Loucy (cell line): ENCODE measurements around the gene GFPT2.

Experiments used
- H2AFZ ChIP-seq: fragments of 200-600 bp; sonication (generic); 2 replicates; pipeline ENCODE4 v1.6.0; 2016; ENCODE audit warnings: antibody characterized with exemption, mild to moderate bottlenecking, low read length, moderate library complexity
- H3F3A ChIP-seq: fragments of 200-600 bp; 2 replicates; pipeline ENCODE4 v1.6.0; 2016; ENCODE audit warnings: antibody characterized with exemption, low read depth, mild to moderate bottlenecking
- H3K27me3 ChIP-seq: fragments of 200-600 bp; sonication (generic); 2 replicates; pipeline ENCODE4 v1.6.1; 2014; ENCODE audit warnings: low read length, mild to moderate bottlenecking; ENCODE audit not compliant: insufficient read depth, poor library complexity, severe bottlenecking
- H3K36me3 ChIP-seq: fragments of 200-600 bp; sonication (generic); 2 replicates; pipeline ENCODE4 v1.6.1; 2016; ENCODE audit warnings: low read length; ENCODE audit not compliant: insufficient read depth
- H3K4me1 ChIP-seq: fragments of 200-600 bp; sonication (generic); 2 replicates; pipeline ENCODE4 v1.5.1; 2014; ENCODE audit warnings: low read length, mild to moderate bottlenecking; ENCODE audit not compliant: insufficient read depth, poor library complexity, severe bottlenecking
- H3K4me2 ChIP-seq: fragments of 200-600 bp; sonication (generic); 2 replicates; pipeline ENCODE4 v1.6.0; 2014; ENCODE audit warnings: antibody characterized with exemption, low read length, low read depth, mild to moderate bottlenecking; ENCODE audit not compliant: poor library complexity, severe bottlenecking
- H3K4me3 ChIP-seq: fragments of 200-600 bp; sonication (generic); 2 replicates; pipeline ENCODE4 v1.5.1; 2014; ENCODE audit warnings: low read length, mild to moderate bottlenecking, mixed read lengths; ENCODE audit not compliant: poor library complexity, severe bottlenecking
- H3K79me2 ChIP-seq: fragments of 200-600 bp; sonication (generic); 2 replicates; pipeline ENCODE4 v1.6.1; 2014; ENCODE audit warnings: low read length; ENCODE audit not compliant: insufficient read depth
- H3K9ac ChIP-seq: fragments of 200-600 bp; sonication (generic); 2 replicates; pipeline ENCODE4 v1.6.0; 2014; ENCODE audit warnings: mild to moderate bottlenecking, low read depth, low read length, moderate library complexity; ENCODE audit not compliant: poor library complexity, severe bottlenecking
- H3K9me2 ChIP-seq: fragments of 200-600 bp; sonication (generic); replicated peaks from 2 replicates; pipeline ENCODE4 v1.6.1; 2016; ENCODE audit warnings: low read depth, low read length, mixed read lengths
- H3K9me3 ChIP-seq: fragments of 200-600 bp; sonication (generic); 2 replicates; pipeline ENCODE4 v1.6.1; 2014; ENCODE audit warnings: mild to moderate bottlenecking, antibody characterized with exemption, low read length, low read depth; ENCODE audit not compliant: insufficient read depth
- H4K20me1 ChIP-seq: fragments of 200-600 bp; sonication (generic); 2 replicates; pipeline ENCODE4 v1.6.0; 2014; ENCODE audit warnings: antibody characterized with exemption, low read length, mild to moderate bottlenecking; ENCODE audit not compliant: insufficient read depth, poor library complexity, severe bottlenecking
- EZH2phosphoT487 ChIP-seq: fragments of 200-600 bp; IDR thresholded peaks from 2 replicates; pipeline ENCODE4 v1.6.1; 2018; ENCODE audit warnings: antibody characterized with exemption, mild to moderate bottlenecking, moderate library complexity, borderline replicate concordance
- TF ChIP-seq, protein P1 (sequence below): fragments of 200-600 bp; sonication (generic); conservative IDR thresholded peaks from 2 replicates; pipeline ENCODE4 v1.5.1; 2014; ENCODE audit warnings: mild to moderate bottlenecking, antibody characterized with exemption, low read length

GFPT2 gene

GRCh38 chr5:180332861-180333260 lies 20.3 kb downstream of the GFPT2 start:
- no peaks in the 10 kb centered on the region for H3K9me2 ChIP-seq
- no peaks in the 10 kb centered on the region for H3K4me1 ChIP-seq
- no peak overlapping the region for H3K4me3 ChIP-seq
- no peaks in the 10 kb centered on the region for H3K9me3 ChIP-seq
- TF ChIP-seq, protein P1, sequence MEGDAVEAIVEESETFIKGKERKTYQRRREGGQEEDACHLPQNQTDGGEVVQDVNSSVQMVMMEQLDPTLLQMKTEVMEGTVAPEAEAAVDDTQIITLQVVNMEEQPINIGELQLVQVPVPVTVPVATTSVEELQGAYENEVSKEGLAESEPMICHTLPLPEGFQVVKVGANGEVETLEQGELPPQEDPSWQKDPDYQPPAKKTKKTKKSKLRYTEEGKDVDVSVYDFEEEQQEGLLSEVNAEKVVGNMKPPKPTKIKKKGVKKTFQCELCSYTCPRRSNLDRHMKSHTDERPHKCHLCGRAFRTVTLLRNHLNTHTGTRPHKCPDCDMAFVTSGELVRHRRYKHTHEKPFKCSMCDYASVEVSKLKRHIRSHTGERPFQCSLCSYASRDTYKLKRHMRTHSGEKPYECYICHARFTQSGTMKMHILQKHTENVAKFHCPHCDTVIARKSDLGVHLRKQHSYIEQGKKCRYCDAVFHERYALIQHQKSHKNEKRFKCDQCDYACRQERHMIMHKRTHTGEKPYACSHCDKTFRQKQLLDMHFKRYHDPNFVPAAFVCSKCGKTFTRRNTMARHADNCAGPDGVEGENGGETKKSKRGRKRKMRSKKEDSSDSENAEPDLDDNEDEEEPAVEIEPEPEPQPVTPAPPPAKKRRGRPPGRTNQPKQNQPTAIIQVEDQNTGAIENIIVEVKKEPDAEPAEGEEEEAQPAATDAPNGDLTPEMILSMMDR: no peak
- TF ChIP-seq EZH2phosphoT487: no peak
- no peaks in the 10 kb centered on the region for H3K79me2 ChIP-seq
- no peak overlapping the region for H2AFZ ChIP-seq
- H4K20me1 ChIP-seq: no peaks in the 10 kb centered on the region
- no peak overlapping the region for H3K9ac ChIP-seq
- no peak overlapping the region for H3K4me2 ChIP-seq
- no peaks in the 10 kb centered on the region for H3F3A ChIP-seq
- H3K27me3 ChIP-seq: no peaks in the 10 kb centered on the region
- no peaks in the 10 kb centered on the region for H3K36me3 ChIP-seq

DNA sequence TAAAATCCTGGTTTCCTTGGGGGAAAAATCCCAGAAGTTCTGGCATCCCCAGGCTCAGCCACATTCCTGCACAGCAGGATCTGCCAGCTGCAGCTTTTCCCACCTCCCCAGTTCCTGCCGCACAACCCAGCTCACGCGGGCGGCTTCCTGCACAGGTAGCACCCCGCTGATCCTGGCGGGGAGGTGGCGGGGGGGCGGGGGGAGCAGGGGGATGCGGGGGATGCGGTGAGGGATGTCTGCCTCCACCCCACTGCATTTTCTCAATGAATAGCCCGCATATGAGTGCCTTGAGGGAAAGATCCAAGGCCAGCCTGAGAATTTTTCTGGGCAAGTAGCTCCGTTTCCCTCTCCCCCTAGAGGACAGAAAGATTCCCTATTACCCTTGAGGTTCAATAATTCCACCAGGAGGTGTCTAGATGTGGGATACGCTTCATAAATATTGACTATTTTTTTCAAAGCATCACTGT lies 21.1 kb downstream of the GFPT2 start:
- H3F3A ChIP-seq: no peaks in the 10 kb centered on the region
- H3K4me3 ChIP-seq: no peak overlapping the region
- TF ChIP-seq EZH2phosphoT487: no peak
- TF ChIP-seq, protein P1: no peak
- no peak overlapping the region for H2AFZ ChIP-seq
- H3K27me3 ChIP-seq: no peaks in the 10 kb centered on the region
- no peaks in the 10 kb centered on the region for H3K36me3 ChIP-seq
- no peaks in the 10 kb centered on the region for H3K9me2 ChIP-seq
- H3K79me2 ChIP-seq: no peaks in the 10 kb centered on the region
- H3K9me3 ChIP-seq: no peaks in the 10 kb centered on the region
- H4K20me1 ChIP-seq: no peaks in the 10 kb centered on the region
- H3K4me1 ChIP-seq: no peaks in the 10 kb centered on the region
- no peak overlapping the region for H3K4me2 ChIP-seq
- no peak overlapping the region for H3K9ac ChIP-seq

- Histone ChIP-seq H3K36me3 (no peaks in the 10 kb centered on the region), H4K20me1 (no peaks in the 10 kb centered on the region)
Measured at GRCh38 chr5:180331647-180331950, 21.5 kb downstream of the GFPT2 start.

More at GRCh38 chr5:180331647-180331950, 21.5 kb downstream of the GFPT2 start:
- H3K79me2 ChIP-seq: no peaks in the 10 kb centered on the region
- no peak overlapping the region for H3K9ac ChIP-seq
- no peaks in the 10 kb centered on the region for H3K9me2 ChIP-seq
- no peaks in the 10 kb centered on the region for H3F3A ChIP-seq
- no peaks in the 10 kb centered on the region for H3K4me1 ChIP-seq
- H3K9me3 ChIP-seq: no peaks in the 10 kb centered on the region
- H3K27me3 ChIP-seq: no peaks in the 10 kb centered on the region
- TF ChIP-seq EZH2phosphoT487: no peak
- TF ChIP-seq, protein P1: no peak
- no peak overlapping the region for H3K4me3 ChIP-seq
- H3K4me2 ChIP-seq: no peak overlapping the region
- H2AFZ ChIP-seq: no peak overlapping the region
